T-helper 1 cell treated with Interleukin-12 subunit alpha and Interleukin-12 subunit beta and Interleukin-4 antibody, amounts not matched to agents 30 ng/mL and 1 ng/mL, for 36 hours (primary cell): ENCODE measurements around the gene MTUS2. TPM values are rescaled to one million over a fixed set of nuclear protein-coding genes. Genes with fewer than 3 reads are reported as not detected.

Source experiments
- intact Hi-C: fragments of 100-400 bp; cut with micrococcal nuclease; formaldehyde crosslinking; loops from one replicate; pipeline ENCODE4 v1.15.1; 2024
- total RNA-seq: library from RNA; stranded (reverse); gene quantifications from 2 replicates; pipeline ENCODE4 v1.2.3, GENCODE V29; 2022

MTUS2 gene
- not detected in 2 replicates for total RNA-seq

DNA sequence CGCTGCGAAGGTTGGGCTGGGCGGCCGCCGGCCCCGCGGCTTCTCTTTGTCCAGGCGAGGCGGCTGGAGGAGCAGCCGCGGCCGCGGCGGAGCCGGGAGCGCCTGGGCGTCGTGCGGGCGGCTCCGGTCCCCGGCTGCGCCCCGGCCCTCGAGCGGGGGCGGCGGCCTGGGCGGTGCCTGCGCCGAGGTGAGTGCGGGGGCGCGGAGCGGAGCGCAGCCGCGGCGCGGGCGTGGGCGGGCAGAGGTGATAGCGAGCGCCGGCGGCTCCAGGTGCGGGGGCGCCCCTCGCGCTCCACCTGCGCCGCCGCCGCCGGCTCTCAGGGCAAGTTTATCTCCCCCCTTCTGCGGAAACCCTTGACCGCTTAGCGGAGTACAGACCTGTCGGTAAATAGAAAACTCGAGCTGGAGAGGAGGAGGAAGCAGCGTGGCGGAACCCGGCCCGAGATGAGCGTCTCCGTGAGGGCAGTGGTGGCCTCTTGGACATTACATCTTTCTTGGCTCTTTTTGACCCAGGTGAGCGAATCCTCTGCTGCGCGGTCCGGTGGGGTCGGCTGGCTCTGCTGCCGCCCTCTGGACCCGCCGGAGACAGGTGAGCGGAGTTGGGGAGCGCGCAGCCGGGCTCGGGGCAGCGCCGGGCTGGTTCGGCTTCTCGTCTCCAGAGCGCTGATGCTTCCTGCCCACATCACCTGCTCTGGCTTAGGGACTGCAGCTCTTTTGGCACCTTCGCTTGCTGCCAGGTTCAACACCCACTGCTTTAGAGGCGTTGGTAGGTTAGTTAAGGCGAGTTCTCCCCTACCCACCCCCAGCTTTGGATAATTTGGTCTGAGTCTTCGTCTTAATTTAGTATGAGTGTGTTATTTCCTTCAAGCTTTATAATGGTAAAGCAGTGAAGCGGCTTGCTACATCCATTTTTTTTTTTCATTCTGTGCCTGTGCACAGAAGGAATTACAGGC, at the start of gene MTUS2:
Gene MTUS2, plus strand, starts transcription at position 241 of the 953 bp plus-strand sequence.
- intact Hi-C loops: loop anchor here (1.0 kb wide), 1 partner anchor 543 kb away; no protein-coding TSS in a partner anchor

DNA sequence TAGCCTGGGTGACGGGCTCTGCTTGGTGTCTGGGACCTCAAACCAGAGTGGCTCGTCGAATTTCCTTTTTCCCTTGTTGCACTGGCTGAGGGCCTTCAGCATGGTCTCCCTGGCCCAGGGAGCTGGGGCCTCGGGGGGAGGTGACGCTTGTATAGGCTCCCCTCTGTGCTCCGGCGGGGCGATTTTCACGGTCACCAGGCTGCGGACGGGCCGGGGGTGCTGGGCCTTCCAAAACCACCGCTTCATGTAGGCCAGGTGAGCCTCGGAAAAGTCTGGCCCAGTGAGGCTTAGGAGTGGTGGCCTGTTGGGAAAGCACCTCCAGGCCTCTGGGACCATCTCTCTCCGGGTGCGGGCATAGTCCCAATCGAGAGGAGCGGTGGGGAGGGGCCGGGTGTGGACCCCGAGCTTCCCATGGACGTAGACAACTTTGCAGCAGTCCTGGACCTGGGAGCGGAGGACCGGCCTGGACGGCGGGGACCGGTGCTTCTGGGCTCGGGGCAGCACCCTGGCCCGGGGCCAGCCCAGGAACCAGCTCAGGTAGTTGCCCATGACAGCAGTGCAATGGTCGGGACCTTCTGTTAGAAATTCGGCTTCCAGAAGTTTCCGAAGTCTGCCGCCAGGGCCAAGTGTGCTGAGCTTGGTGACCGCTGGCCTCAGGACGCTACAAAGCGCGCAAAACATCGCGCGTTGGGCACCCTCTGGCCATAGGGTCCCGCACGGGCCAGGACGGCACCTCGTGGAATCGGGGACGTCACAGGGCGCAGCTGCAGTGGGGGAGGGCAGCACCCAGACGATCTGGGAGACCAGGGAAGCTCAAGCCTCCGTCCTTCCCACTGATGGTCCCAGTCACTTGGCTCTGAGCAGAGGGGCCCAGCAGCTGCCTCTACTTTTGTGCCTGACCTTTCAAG, 41.6 kb upstream of the MTUS2 start:
- intact Hi-C loops: no loop called here

DNA sequence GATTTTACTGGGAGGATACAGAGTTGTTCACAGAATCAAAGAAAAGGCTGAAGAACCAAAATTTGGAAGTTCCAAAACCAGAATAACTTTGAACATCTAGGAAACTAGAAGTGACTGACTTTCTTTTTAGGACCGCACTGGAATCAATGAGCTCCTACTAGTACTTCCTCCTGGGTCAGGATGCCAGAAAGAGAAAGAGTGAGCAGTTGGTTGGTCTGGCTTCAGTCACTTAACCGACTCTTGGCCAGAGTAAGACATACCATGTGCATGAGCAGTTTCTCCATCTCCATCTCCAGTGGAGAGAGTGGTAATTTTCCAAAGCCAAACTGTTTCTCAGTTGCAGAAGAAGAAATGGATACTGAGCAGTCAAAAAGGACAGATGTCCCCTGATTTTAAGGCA, 27.1 kb upstream of the MTUS2 start:
- intact Hi-C loops: loop anchor here (10.0 kb wide), 1 partner anchor 1808 kb away; no protein-coding TSS in a partner anchor

DNA sequence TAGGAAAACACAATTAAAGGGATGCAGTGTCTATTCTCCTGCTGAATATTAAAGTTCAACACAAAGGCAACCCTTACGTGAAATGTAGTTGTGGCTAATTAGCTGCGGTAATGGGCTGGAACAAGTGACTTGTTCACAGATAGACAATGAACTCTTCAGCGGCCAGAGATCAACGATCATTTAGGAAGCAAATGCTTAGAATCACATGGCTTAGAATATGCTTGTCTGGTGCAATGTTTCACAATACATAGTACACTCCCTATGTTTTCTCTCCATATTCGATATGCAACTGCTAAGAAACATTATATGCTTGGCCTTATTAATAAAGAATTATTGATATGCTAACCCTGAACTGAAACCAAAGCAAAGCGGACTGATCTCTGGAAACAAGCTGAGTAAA, 25.7 kb upstream of the MTUS2 start:
- intact Hi-C loops: loop anchor here (10.0 kb wide), 1 partner anchor 1810 kb away; no protein-coding TSS in a partner anchor

DNA sequence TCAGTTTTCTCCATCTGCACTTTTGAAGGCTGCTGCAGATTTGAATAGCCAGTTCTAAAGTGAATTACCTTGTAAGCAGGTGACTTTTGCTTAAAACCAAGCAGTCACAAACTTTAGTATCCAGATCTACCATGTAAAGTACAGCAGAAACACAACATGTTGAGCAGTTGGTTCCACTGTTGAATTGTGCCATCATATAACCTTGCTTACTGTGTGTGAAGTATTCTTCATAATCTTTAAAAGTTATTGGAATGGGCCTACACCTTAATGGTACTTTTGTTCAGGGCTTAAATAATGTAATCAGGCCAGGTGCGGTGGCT, 23.2 kb upstream of the MTUS2 start:
- intact Hi-C loops: loop anchor here (1.0 to 10.0 kb wide), 9 partner anchors 78 to 1812 kb away; partner anchors contain the start of genes PAN3, POMP and SLC46A3

DNA sequence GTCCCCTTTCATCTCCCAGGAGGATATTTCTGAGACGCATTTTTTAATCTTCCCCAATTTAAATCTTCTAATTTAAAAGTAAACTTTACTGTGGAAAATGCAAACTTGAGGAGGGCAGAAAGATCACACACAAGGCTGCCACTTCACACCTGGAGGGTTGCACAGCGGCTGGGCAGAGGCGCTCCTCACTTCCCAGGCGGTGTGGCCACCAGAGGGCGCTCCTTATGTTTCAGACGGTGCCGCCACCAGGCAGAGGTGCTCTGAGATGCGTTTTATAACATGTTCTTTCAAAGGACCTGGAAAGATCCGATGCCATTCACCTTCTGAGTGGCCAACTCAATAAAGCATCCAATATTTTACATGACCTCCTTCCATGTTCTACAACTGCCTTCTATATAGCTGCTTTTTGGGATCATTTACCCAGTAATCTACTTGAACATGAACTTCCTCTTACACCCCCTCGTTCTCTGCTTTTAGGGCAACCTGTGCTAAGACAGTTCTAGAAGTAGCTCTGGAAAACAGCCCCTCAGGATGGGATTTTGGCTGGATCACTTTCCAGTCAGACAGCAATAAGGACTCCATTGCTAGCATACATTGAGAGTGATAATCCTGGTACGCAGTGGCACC, 14.8 kb upstream of the MTUS2 start:
- intact Hi-C loops: loop anchor here (5.0 kb wide), 1 partner anchor 557 kb away; no protein-coding TSS in a partner anchor

DNA sequence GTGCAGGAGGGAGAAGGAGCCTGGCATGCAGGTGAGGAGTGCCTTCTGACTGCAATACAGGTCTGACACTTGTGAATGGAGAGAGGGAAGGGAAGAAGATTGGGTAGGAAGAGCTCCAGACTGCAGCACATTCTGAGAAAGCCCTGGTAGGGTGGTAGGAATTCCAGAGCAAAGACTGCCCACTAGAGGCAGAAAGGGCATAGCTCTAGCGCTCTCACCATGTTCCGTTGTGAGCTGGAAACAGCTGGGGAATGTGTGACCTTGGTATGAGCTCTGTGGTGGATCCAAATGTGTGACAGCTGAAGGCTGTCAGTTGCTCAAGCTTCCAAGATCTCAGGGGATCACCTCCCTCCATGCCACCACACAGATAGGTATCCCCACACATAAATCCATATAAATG, 2.9 kb upstream of the MTUS2 start:
- intact Hi-C loops: no loop called here

DNA sequence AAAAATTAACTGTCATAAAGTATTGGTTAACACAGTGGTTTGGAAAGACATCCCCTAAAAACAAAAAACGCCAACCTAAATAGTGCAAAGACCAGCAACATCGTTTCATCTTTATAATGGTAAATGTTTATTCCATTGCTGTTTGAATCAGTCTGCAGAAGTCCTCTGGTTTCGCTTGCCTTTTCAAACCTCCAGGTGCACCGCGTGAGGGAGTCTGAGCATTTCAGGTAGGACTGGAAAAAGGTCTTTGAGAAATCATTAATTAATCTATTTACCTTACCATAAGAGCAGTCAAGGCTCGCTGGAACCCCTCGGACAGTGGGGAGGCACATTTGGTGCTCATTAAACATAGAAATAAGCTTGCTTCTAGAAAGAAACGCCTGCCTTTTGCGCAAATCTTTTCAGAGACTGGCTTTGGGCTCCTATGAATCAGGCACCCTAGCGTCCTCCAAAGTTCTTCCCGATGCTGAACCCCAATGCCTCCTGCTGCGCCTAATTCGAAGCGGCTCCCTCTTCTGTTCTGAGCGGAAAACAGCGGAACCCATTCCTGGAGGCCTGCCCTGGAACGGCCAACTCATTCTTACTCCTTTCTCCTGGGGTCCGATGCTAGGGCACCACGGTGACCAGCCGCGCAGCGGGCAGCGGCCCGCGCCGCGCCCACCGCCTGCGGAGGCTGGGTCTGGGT, 951 bp upstream of the MTUS2 start:
- intact Hi-C loops: no loop called here

DNA sequence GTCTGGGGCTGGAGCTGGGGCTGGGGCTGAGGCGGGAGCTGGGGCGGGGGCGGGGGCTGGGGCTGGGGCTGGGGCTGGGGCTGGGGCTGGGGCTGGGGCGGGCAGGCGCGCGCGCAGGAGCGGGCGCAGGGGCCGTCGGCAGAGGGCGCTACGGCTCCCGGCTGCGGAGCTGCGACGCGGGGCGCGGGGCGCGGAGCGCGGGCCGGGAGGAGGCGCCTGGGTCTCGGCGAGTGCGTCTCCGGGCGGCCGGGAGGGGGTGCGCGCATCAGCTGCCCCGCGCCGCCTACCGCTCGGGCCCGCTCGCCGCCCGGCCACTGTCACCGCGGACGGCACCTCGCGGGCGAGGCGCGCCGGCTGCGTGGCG, 422 bp upstream of the MTUS2 start:
- intact Hi-C loops: loop anchor here (1.0 kb wide), 1 partner anchor 544 kb away; no protein-coding TSS in a partner anchor

DNA sequence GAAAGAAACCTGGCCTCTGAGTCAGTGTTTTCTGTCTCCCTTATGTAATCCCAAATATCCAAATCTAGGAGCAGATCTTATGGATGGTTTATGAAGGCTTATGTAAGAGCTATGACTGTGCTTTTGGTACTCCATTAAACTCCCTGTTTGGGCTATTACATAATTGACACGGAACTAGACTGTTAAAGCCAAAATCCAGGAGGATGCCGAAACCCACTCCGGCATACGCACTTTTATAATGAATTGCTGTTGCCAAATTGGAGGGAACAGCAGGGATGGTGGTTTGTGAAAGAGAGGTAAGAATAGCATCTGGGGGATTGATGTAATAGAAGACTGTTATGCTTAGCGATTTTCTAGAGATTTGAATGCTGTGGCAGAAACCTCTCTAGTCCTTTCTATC, 2.0 kb downstream of the MTUS2 start:
- intact Hi-C loops: no loop called here

DNA sequence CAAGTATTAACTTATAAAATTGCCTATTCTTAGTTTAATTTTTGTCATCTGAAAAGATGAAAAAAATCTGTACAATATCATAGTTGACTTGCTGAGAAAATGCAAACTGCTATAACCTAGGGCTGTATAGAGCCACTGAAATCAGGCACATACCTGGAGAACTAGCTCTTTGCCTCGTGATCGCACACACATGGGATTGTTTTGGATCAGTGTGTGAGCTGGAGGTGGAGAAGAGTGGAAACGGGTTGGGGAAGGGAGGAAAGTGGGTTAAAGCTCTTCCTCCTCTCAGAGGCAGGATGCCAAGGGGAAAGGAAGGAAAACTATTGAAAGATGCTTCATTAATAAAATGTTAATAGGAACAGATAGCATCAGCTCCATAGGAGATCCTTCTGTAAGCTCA, 2.7 kb downstream of the MTUS2 start:
- intact Hi-C loops: no loop called here

DNA sequence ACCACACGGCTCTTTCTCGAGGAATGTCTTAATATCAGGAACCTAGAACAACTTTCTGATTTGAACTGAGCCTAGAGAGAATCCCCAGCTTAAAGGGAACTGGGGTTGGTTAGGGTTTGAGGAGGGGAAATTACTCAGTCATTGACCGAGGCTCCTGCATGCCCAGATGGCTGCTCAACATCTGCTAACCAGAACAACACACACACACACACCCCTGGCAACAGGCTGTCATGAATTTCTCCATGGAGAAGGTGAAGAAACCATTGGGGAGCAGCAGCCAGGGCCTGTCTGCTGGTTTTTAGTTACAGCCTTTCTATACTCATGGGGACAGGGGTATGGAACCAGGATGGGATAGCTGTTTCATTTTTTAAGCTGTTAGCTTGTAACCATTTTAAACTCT, 5.2 kb downstream of the MTUS2 start:
- intact Hi-C loops: no loop called here

DNA sequence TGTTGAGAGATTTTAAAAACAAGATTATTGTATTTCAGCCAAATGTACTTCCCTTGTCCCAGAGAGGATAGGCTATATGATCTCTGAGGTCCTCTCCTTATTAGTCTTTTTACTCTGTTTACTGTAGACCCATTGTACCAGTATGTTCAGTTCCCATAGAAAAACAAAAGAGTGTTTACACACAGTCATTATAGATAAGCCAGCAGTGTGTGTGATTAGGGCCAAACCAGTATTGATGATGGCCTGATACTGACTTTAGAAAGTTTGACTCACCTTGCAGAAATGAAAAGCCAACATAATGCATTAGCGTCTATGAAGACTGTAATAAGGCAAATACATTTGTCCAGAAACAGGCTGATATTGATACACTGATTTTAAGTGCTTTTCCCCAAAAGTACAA, 6.2 kb downstream of the MTUS2 start:
- intact Hi-C loops: no loop called here

DNA sequence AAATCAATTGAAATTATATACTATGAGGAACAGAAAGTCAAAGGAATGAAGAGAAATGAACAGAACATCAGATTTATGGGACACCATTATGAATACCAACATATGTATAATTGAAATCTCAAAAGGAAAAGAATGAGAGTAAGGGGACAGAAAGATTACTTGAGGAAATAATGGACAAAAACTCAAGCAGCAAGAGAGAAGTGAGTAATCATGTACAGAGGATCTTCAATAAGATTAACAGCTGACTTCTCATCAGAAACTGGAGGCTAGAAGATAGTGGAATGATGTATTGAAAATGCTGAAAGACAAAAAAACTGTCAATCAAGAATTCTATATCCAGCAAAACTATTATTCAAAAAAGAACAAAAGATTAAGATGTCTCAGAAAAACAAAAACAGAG, 10.4 kb downstream of the MTUS2 start:
- intact Hi-C loops: no loop called here

DNA sequence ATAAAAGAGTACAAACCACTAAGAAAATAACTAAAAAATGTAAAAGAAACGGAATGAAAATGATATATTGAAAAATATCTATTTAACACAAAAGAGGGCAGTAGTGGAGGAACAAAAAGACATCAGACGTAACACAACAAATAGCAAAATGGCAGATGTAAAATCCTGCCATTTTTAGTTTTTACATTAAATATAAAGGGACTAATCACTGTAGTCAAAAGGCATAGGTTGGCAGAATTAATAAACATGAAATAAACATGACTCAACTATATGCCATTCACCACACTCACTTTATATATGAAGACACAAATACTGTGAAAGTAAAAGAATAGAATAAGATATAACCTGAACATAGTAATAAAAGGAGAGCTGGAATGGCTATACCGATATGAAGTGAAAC, 11.0 kb downstream of the MTUS2 start:
- intact Hi-C loops: no loop called here

DNA sequence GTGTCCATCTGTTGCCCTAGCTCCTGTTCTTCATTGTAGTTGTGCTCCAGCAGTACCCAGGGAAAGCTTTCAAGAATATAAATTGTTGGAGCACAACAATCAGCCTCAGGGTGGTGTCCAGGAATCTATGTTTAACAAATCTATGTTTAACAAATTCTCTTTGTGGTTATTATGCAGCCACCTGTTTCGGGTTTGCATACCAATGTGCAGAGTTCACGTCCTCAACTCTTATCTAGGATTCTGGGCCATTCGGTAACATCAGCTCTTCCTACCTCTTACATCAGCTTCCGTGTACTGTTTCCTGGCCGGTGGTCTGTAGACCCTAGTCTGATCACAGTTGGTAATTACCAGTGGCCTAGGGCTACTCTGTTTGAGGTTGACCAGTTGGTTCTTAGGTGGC, 17.0 kb downstream of the MTUS2 start:
- intact Hi-C loops: no loop called here

DNA sequence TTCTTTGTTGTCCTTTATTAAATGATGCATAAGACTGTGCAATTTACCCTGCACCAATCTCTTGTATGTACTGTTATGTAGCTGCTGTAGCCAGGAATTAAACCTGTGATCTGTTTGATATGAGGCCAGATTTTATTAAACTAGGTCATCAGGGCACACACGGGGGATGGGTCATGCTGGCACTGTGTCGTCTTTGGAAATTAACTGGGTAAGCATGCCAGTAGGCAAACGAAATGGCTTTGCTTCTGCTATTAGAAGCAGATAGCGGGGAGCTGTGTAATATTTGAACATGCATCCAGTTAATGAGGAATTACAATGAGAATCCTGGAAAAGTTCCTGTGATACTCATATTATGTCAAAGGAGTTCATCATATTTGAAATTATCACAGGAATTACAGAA, 23.5 kb downstream of the MTUS2 start:
- intact Hi-C loops: no loop called here

DNA sequence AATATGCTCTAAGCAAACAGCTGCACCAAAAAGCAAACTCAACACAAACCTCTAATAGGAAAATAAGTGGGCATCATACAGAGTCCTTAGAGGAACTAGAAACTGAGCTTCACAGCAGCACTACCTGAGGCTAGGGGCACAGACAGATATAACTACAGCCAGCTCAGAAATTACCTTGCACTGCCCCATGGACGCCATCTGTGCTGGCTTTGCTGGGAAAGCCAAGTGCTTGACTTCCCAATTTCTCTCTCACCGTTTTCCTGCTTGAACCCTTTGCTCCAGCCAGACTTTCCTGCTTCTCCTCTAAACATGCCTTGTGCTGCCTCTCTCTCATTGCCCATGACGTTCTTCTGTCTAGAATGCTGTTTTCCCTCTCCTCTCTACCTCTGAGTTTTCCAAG, 29.3 kb downstream of the MTUS2 start:
- intact Hi-C loops: no loop called here

DNA sequence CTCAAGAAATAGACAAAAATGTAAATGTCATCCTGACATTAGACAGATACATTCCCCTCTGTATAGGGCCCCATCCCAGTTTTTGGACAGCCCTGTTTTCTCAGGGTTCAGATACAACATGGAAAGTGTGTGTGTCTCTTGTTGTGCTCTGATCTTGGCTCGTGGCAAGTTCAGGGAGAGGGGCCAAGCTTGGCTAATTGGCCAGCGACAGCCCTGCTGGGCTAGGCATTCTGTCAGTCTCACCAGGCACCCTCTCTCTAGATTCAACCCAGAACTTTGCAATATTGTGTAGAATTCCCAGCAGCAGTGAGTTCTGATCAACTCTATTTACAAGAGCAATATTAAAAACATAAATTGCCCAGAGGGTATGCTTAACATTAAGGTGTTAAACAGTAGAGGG, 30.1 kb downstream of the MTUS2 start:
- intact Hi-C loops: no loop called here

DNA sequence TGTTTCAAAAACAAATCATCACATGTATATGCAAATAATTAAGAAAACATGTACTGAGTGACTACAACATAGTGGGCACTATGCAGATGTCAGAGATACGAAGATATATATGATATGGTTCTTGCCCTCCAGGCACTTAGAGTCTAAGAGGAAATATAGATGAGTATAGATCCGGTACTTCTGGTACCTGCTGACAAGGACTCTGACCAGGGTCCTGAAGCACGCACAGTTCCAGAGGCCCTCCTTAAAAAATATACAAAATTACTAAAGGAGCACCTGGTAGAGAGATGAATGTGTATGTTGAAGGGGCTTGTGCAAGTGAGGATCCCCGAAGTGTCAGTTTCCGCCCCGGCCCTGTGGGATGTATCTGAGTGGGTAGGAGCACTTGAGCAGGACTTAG, 31.3 kb downstream of the MTUS2 start:
- intact Hi-C loops: no loop called here

DNA sequence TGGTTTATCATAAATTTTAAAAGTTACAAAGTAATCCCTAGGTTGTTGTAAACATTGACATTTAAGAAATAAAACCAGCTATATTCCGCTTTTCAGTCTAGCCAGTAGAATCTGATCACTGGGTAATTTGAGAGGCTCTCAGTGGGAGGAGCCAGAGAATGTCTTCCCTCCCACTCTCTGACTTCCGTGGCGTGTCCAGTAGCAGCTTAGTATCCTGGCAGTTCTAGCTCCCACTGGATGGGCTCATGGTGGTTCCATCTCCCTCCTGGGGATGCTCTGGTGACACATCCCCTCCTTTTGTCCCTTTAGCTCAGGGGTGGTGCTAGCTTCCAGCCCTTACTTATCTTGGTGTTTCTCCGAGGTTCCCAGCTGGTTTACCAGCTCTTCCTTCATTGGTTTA, 34.5 kb downstream of the MTUS2 start:
- intact Hi-C loops: no loop called here
